ENCODE measurements around the gene TOP3B.

Gene TOP3B

GRCh38 chr22:21938906-21939305 lies 43.7 kb downstream of the TOP3B start:
- H3K27ac Mint-ChIP-seq (ENCODE audit: low read depth) = peak overlapping the region; percentile 53
- ATAC-seq (replicated peaks; ENCODE audit: extremely low read depth, poor library complexity, severe bottlenecking) = no peak
- peaks cover 33% of the 10 kb centered on the region for H3K4me1 Mint-ChIP-seq

GRCh38 chr22:21938071-21938822 lies 44.3 kb downstream of the TOP3B start:
- Mint-ChIP-seq H3K27ac (ENCODE audit: low read depth) (peak overlapping the region; percentile 53), H3K27me3 (no peaks in the 10 kb centered on the region), H3K4me3 (peak overlapping the region; percentile 85), H3K9me3 (no peaks in the 10 kb centered on the region), H3K36me3 (ENCODE audit: insufficient read depth) (no peaks in the 10 kb centered on the region), H3K4me1 (peaks cover 29% of the 10 kb centered on the region)
- peak; percentile 94 for ATAC-seq (replicated peaks; ENCODE audit: extremely low read depth, poor library complexity, severe bottlenecking)
- DNase-seq (ENCODE audit: low spot score in 2 of 2) = peak; percentile 85 to 96

More at GRCh38 chr22:21938906-21939305, 43.7 kb downstream of the TOP3B start:
- Mint-ChIP-seq H3K9me3 (no peaks in the 10 kb centered on the region), H3K4me3 (peak overlapping the region; percentile 85), H3K27me3 (no peaks in the 10 kb centered on the region), H3K36me3 (ENCODE audit: insufficient read depth) (no peaks in the 10 kb centered on the region)
- no peak for DNase-seq (ENCODE audit: low spot score in 2 of 2)

- H3K4me1 Mint-ChIP-seq = peaks cover 29% of the 10 kb centered on the region
- no peaks in the 10 kb centered on the region for H3K36me3 Mint-ChIP-seq (ENCODE audit: insufficient read depth)
- ATAC-seq (replicated peaks; ENCODE audit: extremely low read depth, poor library complexity, severe bottlenecking) = no peak
- peak overlapping the region; percentile 53 for H3K27ac Mint-ChIP-seq (ENCODE audit: low read depth)
- peak overlapping the region; percentile 85 for H3K4me3 Mint-ChIP-seq
- H3K27me3 Mint-ChIP-seq = no peaks in the 10 kb centered on the region
- no peak for DNase-seq (ENCODE audit: low spot score in 2 of 2)
- H3K9me3 Mint-ChIP-seq = no peaks in the 10 kb centered on the region
These were observed 44.8 kb downstream of the TOP3B start for GRCh38 chr22:21937821-21938070.

GRCh38 chr22:21937041-21937820 lies 45.4 kb downstream of the TOP3B start:
- Mint-ChIP-seq H3K36me3 (ENCODE audit: insufficient read depth) (no peaks in the 10 kb centered on the region), H3K9me3 (no peaks in the 10 kb centered on the region), H3K27me3 (no peaks in the 10 kb centered on the region), H3K4me1 (peaks cover 29% of the 10 kb centered on the region), H3K27ac (ENCODE audit: low read depth) (no peak overlapping the region), H3K4me3 (peak overlapping the region; percentile 85)
- DNase-seq (ENCODE audit: low spot score in 2 of 2) (no peak), ATAC-seq (replicated peaks; ENCODE audit: extremely low read depth, poor library complexity, severe bottlenecking) (no peak)

GRCh38 chr22:21936151-21936775 lies 46.3 kb downstream of the TOP3B start:
- Mint-ChIP-seq H3K27ac (ENCODE audit: low read depth) (no peak overlapping the region), H3K4me1 (peaks cover 29% of the 10 kb centered on the region), H3K9me3 (no peaks in the 10 kb centered on the region), H3K4me3 (no peak overlapping the region), H3K27me3 (no peaks in the 10 kb centered on the region), H3K36me3 (ENCODE audit: insufficient read depth) (no peaks in the 10 kb centered on the region)
- DNase-seq (ENCODE audit: low spot score in 2 of 2) (no peak), ATAC-seq (replicated peaks; ENCODE audit: extremely low read depth, poor library complexity, severe bottlenecking) (no peak)

- Mint-ChIP-seq H3K36me3 (ENCODE audit: insufficient read depth) (peaks cover 5% of the 10 kb centered on the region), H3K27ac (ENCODE audit: low read depth) (no peak overlapping the region), H3K4me3 (no peak overlapping the region), H3K9me3 (no peaks in the 10 kb centered on the region), H3K4me1 (peaks cover 22% of the 10 kb centered on the region), H3K27me3 (no peaks in the 10 kb centered on the region)
- no peak for ATAC-seq (replicated peaks; ENCODE audit: extremely low read depth, poor library complexity, severe bottlenecking)
- DNase-seq (ENCODE audit: low spot score in 2 of 2) = no peak
These were observed 48.7 kb downstream of the TOP3B start for GRCh38 chr22:21933910-21934309.

- peaks cover 5% of the 10 kb centered on the region for H3K36me3 Mint-ChIP-seq (ENCODE audit: insufficient read depth)
- no peaks in the 10 kb centered on the region for H3K9me3 Mint-ChIP-seq
- H3K27ac Mint-ChIP-seq (ENCODE audit: low read depth) = no peak overlapping the region
- no peak overlapping the region for H3K4me3 Mint-ChIP-seq
- no peak for ATAC-seq (replicated peaks; ENCODE audit: extremely low read depth, poor library complexity, severe bottlenecking)
- no peak for DNase-seq (ENCODE audit: low spot score in 2 of 2)
- peaks cover 19% of the 10 kb centered on the region for H3K4me1 Mint-ChIP-seq
- H3K27me3 Mint-ChIP-seq = no peaks in the 10 kb centered on the region
These were observed 49.2 kb downstream of the TOP3B start for GRCh38 chr22:21933413-21933812.

- H3K27ac Mint-ChIP-seq (ENCODE audit: low read depth) = no peak overlapping the region
- H3K4me3 Mint-ChIP-seq = no peak overlapping the region
- DNase-seq (ENCODE audit: low spot score in 2 of 2) (no peak), ATAC-seq (replicated peaks; ENCODE audit: extremely low read depth, poor library complexity, severe bottlenecking) (no peak)
- no peaks in the 10 kb centered on the region for H3K27me3 Mint-ChIP-seq
- H3K4me1 Mint-ChIP-seq = peaks cover 9% of the 10 kb centered on the region
- H3K9me3 Mint-ChIP-seq = no peaks in the 10 kb centered on the region
- H3K36me3 Mint-ChIP-seq (ENCODE audit: insufficient read depth) = peaks cover 5% of the 10 kb centered on the region
These were observed 50.2 kb downstream of the TOP3B start for GRCh38 chr22:21932347-21932746.

- Mint-ChIP-seq H3K9me3 (no peaks in the 10 kb centered on the region), H3K27me3 (no peaks in the 10 kb centered on the region), H3K36me3 (ENCODE audit: insufficient read depth) (peaks cover 5% of the 10 kb centered on the region), H3K4me1 (no peaks in the 10 kb centered on the region), H3K27ac (ENCODE audit: low read depth) (no peak overlapping the region), H3K4me3 (no peak overlapping the region)
- ATAC-seq (replicated peaks; ENCODE audit: extremely low read depth, poor library complexity, severe bottlenecking) = no peak
- DNase-seq (ENCODE audit: low spot score in 2 of 2) = no peak
These were observed 51.5 kb downstream of the TOP3B start for GRCh38 chr22:21931056-21931455.

GRCh38 chr22:21929253-21929652 lies 53.3 kb downstream of the TOP3B start:
- H3K4me1 Mint-ChIP-seq = no peaks in the 10 kb centered on the region
- ATAC-seq (replicated peaks; ENCODE audit: extremely low read depth, poor library complexity, severe bottlenecking) (no peak), DNase-seq (ENCODE audit: low spot score in 2 of 2) (no peak)
- H3K27me3 Mint-ChIP-seq = no peaks in the 10 kb centered on the region
- H3K27ac Mint-ChIP-seq (ENCODE audit: low read depth) = no peak overlapping the region
- H3K36me3 Mint-ChIP-seq (ENCODE audit: insufficient read depth) = peaks cover 7% of the 10 kb centered on the region
- H3K4me3 Mint-ChIP-seq = no peak overlapping the region
- no peaks in the 10 kb centered on the region for H3K9me3 Mint-ChIP-seq

GRCh38 chr22:21928048-21928447 lies 54.5 kb downstream of the TOP3B start:
- ATAC-seq (replicated peaks; ENCODE audit: extremely low read depth, poor library complexity, severe bottlenecking) (no peak), DNase-seq (ENCODE audit: low spot score in 2 of 2) (no peak)
- H3K27me3 Mint-ChIP-seq = no peaks in the 10 kb centered on the region
- H3K4me3 Mint-ChIP-seq = no peak overlapping the region
- no peak overlapping the region for H3K27ac Mint-ChIP-seq (ENCODE audit: low read depth)
- no peaks in the 10 kb centered on the region for H3K4me1 Mint-ChIP-seq
- no peaks in the 10 kb centered on the region for H3K9me3 Mint-ChIP-seq
- H3K36me3 Mint-ChIP-seq (ENCODE audit: insufficient read depth) = peaks cover 7% of the 10 kb centered on the region

GRCh38 chr22:21927174-21927823 lies 55.3 kb downstream of the TOP3B start:
- Mint-ChIP-seq H3K4me1 (no peaks in the 10 kb centered on the region), H3K4me3 (no peak overlapping the region), H3K27me3 (no peaks in the 10 kb centered on the region), H3K36me3 (ENCODE audit: insufficient read depth) (peaks cover 7% of the 10 kb centered on the region), H3K27ac (ENCODE audit: low read depth) (peak overlapping the region; percentile 32), H3K9me3 (no peaks in the 10 kb centered on the region)
- DNase-seq (ENCODE audit: low spot score in 2 of 2) = no peak
- no peak for ATAC-seq (replicated peaks; ENCODE audit: extremely low read depth, poor library complexity, severe bottlenecking)

Data from central memory CD8-positive, alpha-beta T cell (primary cell).